ENCODE measurements around the gene PEX13. TPM values are rescaled to one million over a fixed set of nuclear protein-coding genes. Genes with fewer than 3 reads are reported as not detected.

The PEX13 gene
- polyA plus RNA-seq, 2 of the 4 experiments (the other 2 are of a cell fraction) = 18.5 to 42.5 TPM

DNA sequence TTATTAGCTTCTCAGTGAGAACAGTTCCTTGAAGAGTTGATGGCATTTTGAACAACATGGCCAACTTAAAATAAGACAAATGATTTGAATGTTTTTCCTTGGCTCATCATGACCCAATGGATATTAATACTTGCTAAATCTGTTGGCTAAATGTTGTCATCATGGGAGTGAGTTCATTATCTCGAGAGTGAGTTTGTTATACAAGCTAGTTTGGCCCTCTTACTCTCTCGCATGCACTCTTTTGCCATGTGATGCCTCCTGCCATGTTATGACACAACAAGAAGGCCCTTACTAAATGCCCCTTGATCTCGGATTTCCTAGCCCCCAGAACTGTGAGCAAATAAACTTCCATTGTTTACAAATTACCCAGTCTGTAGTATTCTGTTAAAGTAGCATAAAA is 25.3 kb downstream of the PEX13 start:
- Histone ChIP-seq H3K4me1 (no peaks in the 10 kb centered on the region; the same call in 2 of the 3 replicates), H3K4me3 (no peak overlapping the region), H3K27ac (no peak overlapping the region), H3K4me2 (no peak overlapping the region), H3K9me3 (peaks cover 6% of the 10 kb centered on the region; the same call in 2 of the 3 replicates)
- CTCF ChIA-PET = no interaction called here
- TF ChIP-seq CEBPB (IDR thresholded peaks at IDR 0.05) (no peak), ELK1 (IDR thresholded peaks at IDR 0.05; ENCODE audit: low read depth, low read length) (no peak), CTCF (IDR thresholded peaks at IDR 0.05) (no peak), MAFK (IDR thresholded peaks at IDR 0.05; ENCODE audit: partially characterized antibody) (no peak), BHLHE40 (IDR thresholded peaks at IDR 0.05; ENCODE audit: low read depth, low read length) (no peak), EHF (CRISPR knock-in tag; IDR thresholded peaks at IDR 0.05) (no peak), PHF8 (IDR thresholded peaks at IDR 0.05; ENCODE audit: borderline replicate concordance, low read depth) (no peak), TFCP2L1 (CRISPR knock-in tag; IDR thresholded peaks at IDR 0.05) (no peak), CHD2 (IDR thresholded peaks at IDR 0.05; ENCODE audit: low read length, partially characterized antibody) (no peak), EP300 (IDR thresholded peaks at IDR 0.05) (no peak), RNF2 (IDR thresholded peaks at IDR 0.05; ENCODE audit: borderline replicate concordance, low read depth) (no peak), NR3C1 (IDR thresholded peaks at IDR 0.05) (no peak), RARB (CRISPR knock-in tag; IDR thresholded peaks at IDR 0.05) (no peak), EHMT2 (IDR thresholded peaks at IDR 0.05; ENCODE audit: low read depth) (no peak)
- TF ChIP-seq, protein P1, sequence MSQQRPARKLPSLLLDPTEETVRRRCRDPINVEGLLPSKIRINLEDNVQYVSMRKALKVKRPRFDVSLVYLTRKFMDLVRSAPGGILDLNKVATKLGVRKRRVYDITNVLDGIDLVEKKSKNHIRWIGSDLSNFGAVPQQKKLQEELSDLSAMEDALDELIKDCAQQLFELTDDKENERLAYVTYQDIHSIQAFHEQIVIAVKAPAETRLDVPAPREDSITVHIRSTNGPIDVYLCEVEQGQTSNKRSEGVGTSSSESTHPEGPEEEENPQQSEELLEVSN (IDR thresholded peaks at IDR 0.05; ENCODE audit: borderline replicate concordance, low read depth) = no peak
- 85% methylated on average over 3 of the region's 3 CpGs for WGBS (ENCODE audit: missing lambda C conversion rate)
- FAIRE-seq = no peak
- POLR2A ChIA-PET = no interaction called here
- no peak for ATAC-seq
- DNase-seq (ENCODE audit: low read depth in 1 of 2, low spot score in 1 of 2) = no peak

DNA sequence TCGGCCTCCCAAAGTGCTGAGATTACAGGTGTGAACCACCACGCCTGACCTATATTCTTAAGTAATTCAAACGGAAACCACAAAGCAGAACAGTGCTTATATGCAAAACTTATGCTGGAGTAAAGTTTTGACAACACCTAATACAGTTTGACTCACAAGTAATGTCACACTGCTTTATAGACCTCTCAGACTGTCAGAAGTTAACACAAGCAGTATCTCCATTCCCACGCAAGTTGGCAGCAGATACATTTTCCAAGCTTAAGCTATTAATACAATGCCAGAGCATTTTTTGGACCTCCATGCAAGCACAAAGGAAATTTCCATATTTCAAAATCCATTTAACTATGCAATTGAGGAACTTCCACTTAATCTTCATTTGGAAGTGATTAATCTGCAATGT is 27.1 kb downstream of the PEX13 start:
- Histone ChIP-seq H3K4me3 (no peak overlapping the region), H3K4me1 (no peaks in the 10 kb centered on the region; the same call in 2 of the 3 replicates), H3K9me3 (no peaks in the 10 kb centered on the region), H3K27ac (no peak overlapping the region), H3K4me2 (no peak overlapping the region)
- CTCF ChIA-PET = no interaction called here
- DNase-seq (ENCODE audit: low read depth in 1 of 2, low spot score in 1 of 2) (no peak), FAIRE-seq (no peak), ATAC-seq (no peak)
- POLR2A ChIA-PET = no interaction called here
- TF ChIP-seq NPAS2 (CRISPR knock-in tag; IDR thresholded peaks at IDR 0.05; ENCODE audit: borderline replicate concordance) (no peak), HMGXB4 (CRISPR knock-in tag; IDR thresholded peaks at IDR 0.05; ENCODE audit: borderline replicate concordance) (no peak), BHLHE40 (IDR thresholded peaks at IDR 0.05; ENCODE audit: low read depth, low read length) (no peak), HOXA7 (CRISPR knock-in tag; IDR thresholded peaks at IDR 0.05) (no peak), CTCF (IDR thresholded peaks at IDR 0.05) (no peak), KDM1A (IDR thresholded peaks at IDR 0.05; ENCODE audit: low read depth) (no peak), EP300 (IDR thresholded peaks at IDR 0.05) (no peak), MYC (IDR thresholded peaks at IDR 0.05; ENCODE audit: borderline replicate concordance, low read length) (no peak), MAFK (IDR thresholded peaks at IDR 0.05; ENCODE audit: partially characterized antibody) (no peak), CBX8 (IDR thresholded peaks at IDR 0.05) (no peak), HDAC2 (IDR thresholded peaks at IDR 0.05) (no peak), RAD21 (conservative IDR thresholded peaks at IDR 0.05 in 1 of 2, IDR thresholded peaks at IDR 0.05 in 1 of 2) (no peak), ZSCAN20 (CRISPR knock-in tag; IDR thresholded peaks at IDR 0.05) (no peak), POLR2A (IDR thresholded peaks at IDR 0.05; ENCODE audit: low read length) (no peak), ZNF302 (CRISPR knock-in tag; IDR thresholded peaks at IDR 0.05) (no peak), ESRRA (IDR thresholded peaks at IDR 0.05; ENCODE audit: borderline replicate concordance, low read length) (no peak), SMC3 (IDR thresholded peaks at IDR 0.05) (no peak), MAX (IDR thresholded peaks at IDR 0.05) (no peak), ZC3H11A (IDR thresholded peaks at IDR 0.05) (no peak)
- WGBS (ENCODE audit: missing lambda C conversion rate) = 91% methylated on average over 4 of the region's 4 CpGs

All from A549 (cell line).